ENCODE results near the gene ZNF331.

- TF ChIP-seq EZH2phosphoT487 (conservative IDR thresholded peaks at IDR 0.05; ENCODE audit: low read length) (no peak), CTCF (IDR thresholded peaks at IDR 0.05; ENCODE audit: insufficient read depth, low read length, poor library complexity, severe bottlenecking) (no peak)
These were observed 28.1 kb upstream of the ZNF331 start for GRCh38 chr19:53509845-53510244.

Measured in SU-DHL-6 (cell line).